Rectal smooth muscle tissue (tissue), 1 donor: ENCODE data around the gene PXDN.
"Not testable (repeated sequence)": the region's sequence is repeated elsewhere in the genome, so short reads cannot be mapped to it uniquely, and the experiment has no call there.

Source experiments
- H3K27ac ChIP-seq: one replicate; pipeline ENCODE4 v1.7.0; 2013; ENCODE audit warnings: low read depth, low read length, inconsistent platforms
- H3K27me3 ChIP-seq: one replicate; pipeline ENCODE4 v1.7.0; 2013; ENCODE audit warnings: low read length; ENCODE audit not compliant: control insufficient read depth, insufficient read depth
- H3K36me3 ChIP-seq: one replicate; pipeline ENCODE4 v1.7.0; 2013; ENCODE audit warnings: low read length; ENCODE audit not compliant: control insufficient read depth, insufficient read depth
- H3K4me1 ChIP-seq: one replicate; pipeline ENCODE4 v1.7.0; 2013; ENCODE audit warnings: low read length; ENCODE audit not compliant: control insufficient read depth, insufficient read depth
- H3K4me3 ChIP-seq: one replicate; pipeline ENCODE4 v1.7.0; 2013; ENCODE audit warnings: low read length
- H3K9ac ChIP-seq: one replicate; pipeline ENCODE4 v1.7.0; 2013; ENCODE audit warnings: low read length

Gene PXDN

DNA sequence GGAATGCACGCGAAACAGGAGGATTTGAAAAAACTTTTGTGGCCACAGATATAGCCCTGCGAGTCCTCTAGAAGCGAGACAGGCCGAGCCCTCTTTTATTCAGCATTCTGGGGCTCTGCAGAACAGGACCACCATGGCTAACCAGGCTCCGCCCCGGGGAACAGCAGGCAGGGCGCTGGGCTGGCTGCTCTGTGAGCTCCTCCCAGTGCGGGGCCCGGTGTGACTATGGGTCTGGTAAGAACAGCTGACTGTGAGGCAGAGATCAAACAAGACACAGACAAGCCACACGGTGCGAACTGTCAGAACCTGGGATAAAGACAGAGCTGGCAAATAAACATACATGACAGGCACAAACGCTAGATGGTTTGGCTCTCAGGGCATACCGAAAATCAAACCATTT is 15.5 kb downstream of the PXDN start:
- H3K27me3 ChIP-seq, result no peaks in the 10 kb centered on the region
- no peaks in the 10 kb centered on the region for H3K36me3 ChIP-seq
- H3K27ac ChIP-seq, result peak overlapping the region; percentile 93
- no peak overlapping the region for H3K4me3 ChIP-seq
- H3K9ac ChIP-seq, result no peak overlapping the region
- H3K4me1 ChIP-seq, result peaks cover 43% of the 10 kb centered on the region

DNA sequence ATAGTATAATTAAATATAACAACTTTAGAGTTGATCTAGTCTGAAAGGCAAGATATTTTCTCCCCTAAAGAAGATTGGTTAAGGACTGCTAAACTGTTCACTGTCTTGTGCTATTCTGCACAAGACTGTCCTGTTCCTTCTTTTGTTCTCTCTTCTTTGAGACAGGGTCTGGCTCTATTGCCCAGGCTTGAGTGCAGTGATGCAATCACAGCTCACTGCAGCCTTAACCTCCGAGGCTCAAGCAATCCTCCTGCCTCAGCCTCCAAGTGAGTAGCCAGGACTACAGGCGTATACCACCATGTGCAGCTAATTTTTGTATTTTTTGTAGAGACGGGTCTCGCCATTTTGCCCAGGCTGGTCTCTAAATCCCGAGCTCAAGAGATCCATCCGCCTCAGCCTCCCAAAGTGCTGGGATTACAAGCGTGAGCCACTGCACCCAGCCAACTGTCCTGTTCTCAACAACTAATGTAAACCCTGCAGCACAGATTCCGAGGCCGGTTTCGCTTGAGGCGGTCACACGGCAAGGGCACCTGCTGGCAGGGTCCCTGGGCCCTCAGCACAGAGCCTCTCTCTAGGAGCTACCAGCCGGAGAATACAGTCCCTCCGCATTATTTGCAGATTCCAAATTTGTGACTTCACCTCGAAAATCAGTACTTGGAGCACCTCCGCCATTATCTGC is 16.4 kb downstream of the PXDN start:
- Histone ChIP-seq H3K27me3 (no peaks in the 10 kb centered on the region), H3K4me3 (no peak overlapping the region), H3K9ac (no peak overlapping the region), H3K36me3 (no peaks in the 10 kb centered on the region), H3K4me1 (peaks cover 43% of the 10 kb centered on the region), H3K27ac (peak overlapping the region; percentile 93)

DNA sequence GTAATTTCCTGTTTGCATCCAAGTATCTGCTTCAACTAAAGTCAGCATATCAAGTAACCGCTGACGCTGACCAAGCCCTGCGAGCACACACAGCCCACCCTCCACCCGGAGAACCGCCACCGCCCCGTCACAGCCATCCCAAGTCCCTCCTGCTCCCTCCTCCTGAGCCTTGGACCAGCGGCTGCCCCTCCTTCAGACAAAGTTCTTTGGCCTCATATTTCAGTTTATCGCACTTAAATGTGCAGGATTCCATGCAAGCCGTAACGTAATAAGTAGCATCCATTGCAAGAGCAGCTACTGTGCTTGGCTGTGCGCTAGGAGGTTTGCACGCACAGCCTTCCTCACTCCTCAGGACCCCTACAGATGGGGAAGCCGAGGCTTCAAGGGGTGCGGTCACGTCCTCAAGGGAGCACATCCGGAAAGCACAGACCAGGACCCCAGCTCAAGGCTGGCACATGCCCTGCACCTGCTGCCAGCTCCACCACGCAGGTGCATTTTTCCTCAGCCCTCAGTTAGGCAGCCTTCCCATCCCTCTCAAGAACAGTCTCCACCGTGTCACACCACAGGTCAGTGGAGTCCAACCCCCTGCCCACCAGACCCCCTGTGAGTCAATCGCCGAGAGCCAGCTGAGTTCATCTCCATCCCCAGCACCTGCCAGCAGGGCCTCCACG is 17.1 kb downstream of the PXDN start:
- no peak overlapping the region for H3K4me3 ChIP-seq
- H3K9ac ChIP-seq, result no peak overlapping the region
- H3K36me3 ChIP-seq, result no peaks in the 10 kb centered on the region
- no peak overlapping the region for H3K27ac ChIP-seq
- peaks cover 40% of the 10 kb centered on the region for H3K4me1 ChIP-seq
- no peaks in the 10 kb centered on the region for H3K27me3 ChIP-seq

DNA sequence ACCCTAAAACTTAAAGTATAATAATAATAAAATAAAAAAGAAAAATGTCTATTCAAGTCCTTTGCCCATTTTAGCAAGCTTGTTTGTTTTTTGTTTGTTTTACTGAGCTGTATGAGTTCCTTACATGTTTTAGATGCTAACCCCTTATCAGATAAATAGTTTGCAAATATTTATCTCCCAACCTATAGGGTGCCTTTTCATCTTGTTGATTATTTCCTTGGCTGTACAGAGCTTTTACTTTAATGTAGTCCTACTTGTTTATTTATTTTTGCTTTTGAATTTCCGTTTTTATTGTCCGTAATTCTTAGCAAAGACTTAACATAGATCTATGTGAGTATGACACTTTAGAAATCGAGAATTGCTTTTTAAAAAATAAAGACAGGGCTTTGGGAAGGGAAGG is 17.8 kb downstream of the PXDN start:
- no peak overlapping the region for H3K4me3 ChIP-seq

DNA sequence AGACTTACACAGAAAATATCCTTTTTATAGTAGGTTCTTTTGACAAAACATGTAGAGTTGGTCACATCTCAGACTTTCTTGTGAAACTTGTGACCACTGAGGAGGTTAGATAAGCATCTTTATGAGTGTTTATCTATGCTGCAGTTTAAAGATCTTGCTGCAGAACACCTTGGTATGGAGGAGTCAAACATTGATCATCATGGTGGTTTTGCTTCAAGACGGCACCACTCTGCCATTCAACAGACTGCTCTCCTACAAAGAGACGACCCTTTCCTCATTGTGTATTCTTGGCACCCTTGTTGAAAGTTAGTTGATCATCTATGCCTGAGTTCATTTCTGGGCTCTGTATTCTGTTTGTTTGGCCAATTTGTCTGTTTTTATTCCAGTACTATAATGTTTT is 20.0 kb downstream of the PXDN start:
- H3K27me3 ChIP-seq, H3K9ac ChIP-seq, H3K4me3 ChIP-seq, H3K36me3 ChIP-seq, H3K27ac ChIP-seq: not testable (repeated sequence)
- H3K4me1 ChIP-seq, result peaks cover 28% of the 10 kb centered on the region

More for the DNA sequence above, 17.8 kb downstream of the PXDN start:
- Histone ChIP-seq H3K4me1 (peaks cover 38% of the 10 kb centered on the region), H3K27ac (no peak overlapping the region), H3K36me3 (no peaks in the 10 kb centered on the region), H3K9ac (no peak overlapping the region), H3K27me3 (no peaks in the 10 kb centered on the region)

DNA sequence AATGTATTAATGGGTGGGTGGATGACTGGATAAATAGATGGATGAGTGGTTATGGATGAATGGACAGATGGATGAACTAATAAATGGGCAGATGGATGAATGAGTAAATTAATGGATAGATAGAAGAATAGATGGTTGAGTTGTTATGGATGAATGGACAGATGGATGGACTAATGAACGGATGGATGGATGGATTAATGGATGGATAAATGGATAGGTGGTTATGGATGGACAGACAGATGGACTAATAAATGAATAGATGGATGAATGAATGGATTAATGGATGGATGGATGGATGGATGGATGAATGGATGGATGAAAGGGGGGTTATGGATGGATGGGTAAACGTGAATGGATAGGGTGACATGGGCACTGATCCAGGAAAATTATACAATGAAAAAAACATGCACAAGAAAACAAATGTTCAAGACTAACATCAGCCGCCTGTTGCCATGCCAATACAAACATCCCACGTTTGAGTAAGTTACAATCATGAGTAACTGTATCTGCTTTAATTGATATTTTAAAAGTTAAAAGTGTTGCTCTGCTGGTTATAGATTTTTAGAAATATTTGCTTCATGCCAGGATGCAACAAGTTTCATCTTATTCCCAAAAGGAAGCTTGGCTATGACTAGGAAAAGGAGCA is 20.8 kb downstream of the PXDN start:
- Histone ChIP-seq H3K27me3 (no peaks in the 10 kb centered on the region), H3K36me3 (no peaks in the 10 kb centered on the region), H3K9ac (no peak overlapping the region), H3K27ac (no peak overlapping the region), H3K4me3 (no peak overlapping the region), H3K4me1 (peaks cover 20% of the 10 kb centered on the region)

DNA sequence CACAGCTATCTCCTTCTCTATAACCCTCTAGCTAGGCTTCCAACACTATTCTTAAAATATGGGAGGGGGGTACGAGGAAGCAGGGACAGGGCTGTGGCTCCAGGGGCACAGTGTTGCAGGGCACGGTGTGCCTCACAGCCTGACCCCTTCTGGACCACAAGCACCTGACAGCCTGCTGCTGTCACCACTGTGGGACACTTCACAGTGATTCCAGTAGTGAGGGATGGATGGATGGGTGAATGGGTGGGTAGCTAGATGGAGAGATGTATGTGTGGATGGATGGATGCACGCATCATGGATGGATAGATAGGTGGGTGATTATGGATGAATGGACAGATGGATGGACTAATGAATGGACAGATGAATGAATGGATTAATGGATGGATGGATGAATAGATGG is 21.6 kb downstream of the PXDN start:
- Histone ChIP-seq H3K4me3 (no peak overlapping the region), H3K27me3 (no peaks in the 10 kb centered on the region), H3K27ac (peak overlapping the region; percentile 70), H3K36me3 (no peaks in the 10 kb centered on the region), H3K9ac (no peak overlapping the region), H3K4me1 (peaks cover 16% of the 10 kb centered on the region)

DNA sequence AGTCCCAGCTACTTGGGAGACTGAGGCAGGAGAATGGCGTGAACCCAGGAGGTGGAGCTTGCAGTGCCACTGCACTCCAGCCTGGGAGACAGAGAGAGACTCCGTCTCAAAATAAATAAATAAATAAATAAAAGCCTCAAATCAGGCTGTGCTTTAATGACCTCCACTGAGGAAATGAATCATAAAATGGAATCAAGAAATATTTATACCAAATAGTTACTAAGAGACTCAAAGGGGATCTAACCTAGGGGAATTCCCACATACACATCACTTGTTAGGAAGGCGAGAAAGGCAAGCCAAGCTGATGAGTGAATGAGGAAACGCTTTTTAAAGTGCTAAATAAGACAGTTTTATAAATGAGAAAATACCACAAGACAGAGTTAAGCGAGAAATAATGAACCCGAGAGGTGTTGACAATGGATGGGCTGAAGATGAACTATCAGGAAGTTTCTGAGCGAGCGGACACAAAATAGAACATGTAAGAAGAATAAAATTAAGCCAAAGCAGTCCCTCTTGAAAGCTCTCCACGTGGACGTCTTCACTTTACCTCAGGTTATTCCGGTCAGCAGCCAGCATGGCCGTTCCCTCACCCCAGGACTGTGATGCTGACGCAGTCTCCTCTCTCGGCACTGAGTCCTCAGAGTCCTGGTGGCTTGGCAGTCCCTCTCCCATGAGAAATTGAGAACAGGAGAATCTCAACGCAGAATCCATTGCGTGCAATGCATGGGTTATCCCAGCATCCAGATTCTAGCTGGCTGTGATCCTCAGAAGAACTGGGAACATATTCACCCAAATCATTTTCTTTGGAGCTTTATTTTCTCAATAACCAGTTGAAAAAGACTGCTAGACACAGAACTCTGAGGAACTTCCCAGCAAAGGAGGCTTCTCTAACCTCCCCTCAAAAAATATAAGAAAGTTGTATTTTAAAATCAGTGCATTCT is 22.3 kb downstream of the PXDN start:
- H3K36me3 ChIP-seq, result no peaks in the 10 kb centered on the region
- H3K4me1 ChIP-seq, result peaks cover 20% of the 10 kb centered on the region
- no peak overlapping the region for H3K4me3 ChIP-seq
- H3K9ac ChIP-seq, result no peak overlapping the region
- no peaks in the 10 kb centered on the region for H3K27me3 ChIP-seq
- H3K27ac ChIP-seq, result peak overlapping the region; percentile 70

DNA sequence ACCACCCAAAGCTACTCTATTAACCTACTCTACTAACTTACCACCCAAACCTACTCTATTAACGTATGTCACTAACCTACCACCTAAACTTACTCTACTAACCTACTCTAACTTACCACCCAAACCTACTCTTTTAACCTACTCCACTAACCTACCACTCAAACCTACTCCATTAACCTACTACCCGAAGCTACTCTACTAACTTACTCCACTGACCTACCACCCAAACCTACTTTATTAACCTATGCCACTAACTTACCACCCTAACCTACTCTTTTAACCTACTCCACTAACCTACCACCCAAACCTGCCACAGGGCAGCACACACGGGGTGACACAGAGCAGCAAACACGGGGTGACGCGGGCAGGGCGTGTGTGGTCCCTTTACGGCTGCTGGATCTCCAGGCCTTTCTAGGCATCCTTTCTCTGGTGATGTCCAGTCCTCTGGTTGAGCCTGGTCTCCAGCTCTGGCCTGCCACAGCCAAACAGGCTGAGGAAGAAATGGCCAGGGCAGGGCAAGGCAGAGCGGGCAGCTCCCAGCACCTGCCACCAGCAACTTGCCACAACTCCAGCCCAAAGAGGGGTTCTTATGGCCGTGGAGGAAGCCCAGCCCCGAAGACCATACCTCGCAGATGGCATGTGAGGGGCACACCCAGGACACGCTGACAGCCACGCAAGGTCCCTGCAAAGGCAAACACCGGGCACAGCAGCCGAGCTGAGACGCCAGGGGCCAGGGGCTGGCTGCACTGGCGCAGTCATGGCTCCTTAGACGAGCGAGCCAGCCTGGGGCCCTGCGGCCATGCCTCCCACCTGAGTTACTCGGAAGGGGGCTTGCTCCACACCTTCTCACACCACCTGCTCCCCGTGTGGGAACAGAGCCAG is 25.7 kb downstream of the PXDN start:
- H3K4me3 ChIP-seq, result no peak overlapping the region
- H3K36me3 ChIP-seq, result no peaks in the 10 kb centered on the region
- no peak overlapping the region for H3K9ac ChIP-seq
- no peaks in the 10 kb centered on the region for H3K27me3 ChIP-seq
- no peak overlapping the region for H3K27ac ChIP-seq
- peaks cover 23% of the 10 kb centered on the region for H3K4me1 ChIP-seq

DNA sequence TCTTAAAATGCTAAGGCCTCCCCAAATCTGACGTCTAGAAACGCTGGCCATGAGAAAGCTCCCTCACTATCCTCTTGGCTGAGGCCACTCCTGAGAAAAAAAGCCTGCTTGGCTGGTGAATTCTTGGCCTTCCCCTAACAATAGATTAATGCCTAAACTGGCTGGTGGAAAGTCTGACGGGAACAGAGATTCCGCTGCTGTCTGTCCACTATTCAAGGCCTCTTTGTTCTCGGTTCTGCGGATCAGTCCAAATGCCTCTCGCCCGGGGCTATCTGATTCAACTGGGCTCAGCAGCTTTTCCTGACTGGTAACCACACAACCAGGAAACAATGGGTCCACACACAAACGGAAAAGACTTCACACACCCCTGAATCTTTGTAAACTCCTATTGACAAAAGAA is 27.2 kb downstream of the PXDN start:
- Histone ChIP-seq H3K9ac (no peak overlapping the region), H3K27ac (peak overlapping the region; percentile 65), H3K4me1 (peaks cover 24% of the 10 kb centered on the region), H3K36me3 (no peaks in the 10 kb centered on the region), H3K4me3 (no peak overlapping the region), H3K27me3 (no peaks in the 10 kb centered on the region)

DNA sequence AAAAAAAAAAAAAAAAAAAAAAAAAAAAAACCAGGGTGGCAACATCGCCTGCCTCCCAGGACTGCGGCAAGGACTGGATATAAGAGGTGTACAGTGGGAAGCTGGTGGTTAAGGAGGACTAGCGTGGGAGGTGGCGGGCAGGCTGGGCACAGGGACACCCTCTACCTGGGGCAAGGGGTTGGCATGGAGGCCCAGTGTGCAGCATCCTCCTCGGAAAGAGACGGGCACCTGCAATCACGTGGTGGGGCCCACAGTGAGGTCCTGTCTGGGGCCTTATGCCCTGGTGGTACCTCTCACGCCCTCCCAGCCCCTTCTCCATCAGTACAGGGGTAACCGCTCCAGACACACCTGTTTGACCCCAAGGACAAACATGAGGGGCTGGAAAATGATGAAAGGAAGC is 27.9 kb downstream of the PXDN start:
- H3K4me1 ChIP-seq, result peaks cover 21% of the 10 kb centered on the region
- no peaks in the 10 kb centered on the region for H3K36me3 ChIP-seq
- H3K4me3 ChIP-seq, result no peak overlapping the region
- H3K27me3 ChIP-seq, result no peaks in the 10 kb centered on the region
- no peak overlapping the region for H3K9ac ChIP-seq
- peak overlapping the region; percentile 53 for H3K27ac ChIP-seq
